HEK293T (cell line): ENCODE results near the gene AXIN1.

Source experiments
- CTCF ChIA-PET: fragments of 350-600 bp; formaldehyde crosslinking; extraction: SDS; loops from one replicate; lab custom pipeline; 2021; ENCODE audit warnings: antibody characterized with exemption, inconsistent platforms; lab: Yijun Ruan, JAX
- POLR2A ChIA-PET: fragments of 350-600 bp; formaldehyde crosslinking; extraction: SDS; loops from one replicate; lab custom pipeline; 2020; ENCODE audit warnings: antibody characterized with exemption, inconsistent platforms; lab: Yijun Ruan, JAX
- DNase-seq: peaks from one replicate; pipeline ENCODE4 v3.0.0; 2012; ENCODE audit warnings: mixed read lengths; ENCODE audit errors: extremely low spot score
- ARNT ChIP-seq: fragments of 450-650 bp; IDR thresholded peaks from 2 replicates; pipeline ENCODE4 v1.6.1; 2017; ENCODE audit warnings: mild to moderate bottlenecking
- BHLHE40 ChIP-seq: fragments of 450-650 bp; IDR thresholded peaks from 2 replicates; pipeline ENCODE4 v1.6.1; 2016; ENCODE audit warnings: mild to moderate bottlenecking, moderate library complexity, borderline replicate concordance
- CTBP1 ChIP-seq: fragments of 450-650 bp; IDR thresholded peaks from 2 replicates; pipeline ENCODE4 v1.6.1; 2016; ENCODE audit warnings: borderline replicate concordance
- ELF4 ChIP-seq: fragments of 450-650 bp; IDR thresholded peaks from 2 replicates; pipeline ENCODE4 v1.6.1; 2017; ENCODE audit warnings: antibody characterized with exemption
- FOXA1 ChIP-seq: fragments of 450-650 bp; IDR thresholded peaks from 2 replicates; pipeline ENCODE4 v1.6.1; 2016; ENCODE audit warnings: mild to moderate bottlenecking
- FOXK2 ChIP-seq: fragments of 450-650 bp; IDR thresholded peaks from 2 replicates; pipeline ENCODE4 v1.6.1; 2016; ENCODE audit warnings: mild to moderate bottlenecking
- FOXM1 ChIP-seq: fragments of 450-650 bp; IDR thresholded peaks from 2 replicates; pipeline ENCODE4 v1.6.1; 2017; ENCODE audit warnings: mild to moderate bottlenecking, borderline replicate concordance
- HDGF ChIP-seq: fragments of 450-650 bp; IDR thresholded peaks from 2 replicates; pipeline ENCODE4 v1.6.1; 2017; ENCODE audit warnings: antibody characterized with exemption, borderline replicate concordance
- L3MBTL2 ChIP-seq: fragments of 450-650 bp; conservative IDR thresholded peaks from 2 replicates; pipeline ENCODE4 v1.6.1; 2016; ENCODE audit warnings: mild to moderate bottlenecking
- LEF1 ChIP-seq: fragments of 450-650 bp; IDR thresholded peaks from 2 replicates; pipeline ENCODE4 v1.6.1; 2017; ENCODE audit warnings: mild to moderate bottlenecking, borderline replicate concordance
- NFRKB ChIP-seq: fragments of 450-650 bp; IDR thresholded peaks from 2 replicates; pipeline ENCODE4 v1.6.1; 2016; ENCODE audit warnings: mild to moderate bottlenecking, moderate library complexity
- PKNOX1 ChIP-seq: fragments of 450-650 bp; IDR thresholded peaks from 2 replicates; pipeline ENCODE4 v1.6.1; 2016
- SP1 ChIP-seq: fragments of 450-650 bp; IDR thresholded peaks from 2 replicates; pipeline ENCODE4 v1.6.1; 2017
- SUZ12 ChIP-seq: fragments of 450-650 bp; IDR thresholded peaks from 2 replicates; pipeline ENCODE4 v1.6.1; 2016; ENCODE audit warnings: mild to moderate bottlenecking
- TARDBP ChIP-seq: fragments of 450-650 bp; IDR thresholded peaks from 2 replicates; pipeline ENCODE4 v1.6.1; 2016
- ZNF384 ChIP-seq: fragments of 450-650 bp; IDR thresholded peaks from 2 replicates; pipeline ENCODE4 v1.6.1; 2016

Gene AXIN1

GRCh38 chr16:377419-377951 lies 25.0 kb upstream of the AXIN1 start:
- TF ChIP-seq SP1 (no peak), PKNOX1 (no peak), BHLHE40 (no peak), LEF1 (no peak), NFRKB (no peak), ZNF384 (no peak), FOXM1 (no peak), TARDBP (no peak), FOXK2 (no peak), HDGF (no peak), ARNT (no peak), ELF4 (no peak), CTBP1 (no peak), SUZ12 (no peak), FOXA1 (no peak), L3MBTL2 (no peak)
- no peak for DNase-seq
- POLR2A ChIA-PET = no interaction called here
- CTCF ChIA-PET = no interaction called here

GRCh38 chr16:376817-377418 lies 24.4 kb upstream of the AXIN1 start:
- DNase-seq = no peak
- TF ChIP-seq L3MBTL2 (no peak), ZNF384 (no peak), PKNOX1 (no peak), ELF4 (no peak), CTBP1 (no peak), NFRKB (no peak), ARNT (no peak), TARDBP (no peak), SP1 (no peak), FOXA1 (no peak), FOXK2 (no peak)
- CTCF ChIA-PET = no interaction called here
- POLR2A ChIA-PET = no interaction called here

- TF ChIP-seq FOXA1 (no peak), L3MBTL2 (no peak), ELF4 (no peak), LEF1 (no peak), CTBP1 (no peak), HDGF (no peak), TARDBP (no peak), SP1 (no peak), PKNOX1 (no peak), NFRKB (no peak), FOXM1 (no peak), SUZ12 (no peak), ARNT (no peak)
- CTCF ChIA-PET = interaction anchor here (0.6 kb wide), 1 partner anchor 123 kb away, joined by 3 read pairs; no protein-coding TSS in a partner anchor
- no peak for DNase-seq
- POLR2A ChIA-PET = no interaction called here
Measured at GRCh38 chr16:375927-376816, 23.6 kb upstream of the AXIN1 start.

GRCh38 chr16:375212-375611 lies 22.7 kb upstream of the AXIN1 start:
- TF ChIP-seq LEF1 = no peak
- no peak for TF ChIP-seq FOXK2
- TF ChIP-seq FOXM1 = no peak
- TF ChIP-seq NFRKB = no peak
- no peak for TF ChIP-seq ARNT
- TF ChIP-seq ZNF384 = no peak
- no peak for TF ChIP-seq SUZ12
- TF ChIP-seq CTBP1 = no peak
- no peak for TF ChIP-seq HDGF
- TF ChIP-seq SP1 = no peak
- no peak for TF ChIP-seq ELF4
- TF ChIP-seq FOXA1 = no peak
- no peak for TF ChIP-seq PKNOX1
- TF ChIP-seq BHLHE40 = no peak
- DNase-seq = no peak
- POLR2A ChIA-PET = no interaction called here
- CTCF ChIA-PET = interaction anchor here (0.6 kb wide), 1 partner anchor 124 kb away, joined by 3 read pairs; no protein-coding TSS in a partner anchor

GRCh38 chr16:374616-374926 lies 22.0 kb upstream of the AXIN1 start:
- TF ChIP-seq TARDBP (no peak), ELF4 (no peak), PKNOX1 (no peak), FOXA1 (no peak), FOXM1 (no peak), HDGF (no peak), NFRKB (no peak), SP1 (no peak), CTBP1 (no peak), LEF1 (no peak), SUZ12 (no peak), L3MBTL2 (no peak), ARNT (no peak), BHLHE40 (no peak), ZNF384 (no peak), FOXK2 (no peak)
- ChIA-PET CTCF (no interaction called here), POLR2A (no interaction called here)
- DNase-seq = no peak
